PFSK-1 (cell line): Measurements from ENCODE around the gene ITGB8.

Experiments used
- POLR2AphosphoS5 ChIP-seq: IDR thresholded peaks from 2 replicates; pipeline ENCODE4 v1.6.1; 2012; ENCODE audit warnings: low read depth, mild to moderate bottlenecking, control low read depth, low read length, moderate library complexity
- TAF1 ChIP-seq: IDR thresholded peaks from 2 replicates; pipeline ENCODE4 v1.6.1; 2012; ENCODE audit warnings: low read length, control low read depth, borderline replicate concordance; ENCODE audit not compliant: insufficient read depth

DNA sequence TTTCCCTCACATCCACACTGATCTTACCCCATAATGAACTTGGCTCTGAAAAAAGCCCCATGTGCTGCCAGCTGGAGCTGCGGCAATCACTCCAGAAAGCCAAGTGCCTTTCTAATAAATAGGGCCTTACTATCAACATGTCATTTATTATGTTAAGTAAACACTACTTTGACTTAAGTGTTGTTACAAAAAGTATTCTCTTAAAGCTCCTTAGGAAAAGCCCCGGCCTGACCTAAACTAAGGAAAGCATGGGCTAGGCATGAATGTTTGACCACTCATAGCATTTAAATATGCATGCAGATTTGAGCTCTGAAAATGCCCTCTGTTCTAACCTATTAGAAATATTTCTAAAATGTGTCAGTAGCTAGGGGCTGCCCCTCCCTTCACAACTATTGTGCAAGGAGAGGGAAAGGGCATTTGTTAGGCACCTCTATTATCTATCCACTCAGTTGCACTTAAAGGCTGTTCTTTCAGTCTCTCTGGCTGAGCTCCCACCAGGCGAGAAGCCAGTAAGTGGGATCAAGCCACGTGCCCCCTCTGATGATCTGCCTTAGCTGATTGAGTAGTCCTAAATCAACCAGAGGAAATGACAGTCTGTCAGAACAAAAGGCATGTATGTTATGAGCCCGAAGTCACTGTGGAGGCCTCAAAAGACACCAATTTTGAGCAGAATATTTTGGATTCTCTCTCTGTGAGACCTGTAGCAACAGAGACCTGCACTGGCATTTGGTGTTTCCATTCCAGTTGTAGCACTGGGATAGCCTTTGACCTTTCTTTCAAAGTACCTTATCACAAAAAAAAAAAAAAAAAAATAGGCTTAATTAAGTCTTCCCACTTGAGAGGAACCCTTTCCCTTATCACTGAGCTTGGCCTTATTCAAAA, 77.1 kb downstream of the ITGB8 start:
- TF ChIP-seq POLR2AphosphoS5, result no peak
- TF ChIP-seq TAF1, result no peak
